Head of caudate nucleus (tissue), 42 donors: Measurements from ENCODE around the gene FDX2.
A peak's percentile ranks its signal among the peaks of the same experiment; 100 is the strongest.

Source experiments
- DNase-seq, 42 donors: peaks; one replicate each; pipeline versions ENCODE4 v3.0.0 to v3.0.0-alpha.2; 2020 to 2021; ENCODE audit warnings: mixed read lengths in 7 of 42
- intact Hi-C: fragments of 100-400 bp; cut with DNase I; formaldehyde crosslinking; loops from one replicate; pipeline ENCODE4 v1.15.0; 2022

FDX2 gene

GRCh38 chr19:10270180-10270615 lies 45.6 kb downstream of the FDX2 start:
- intact Hi-C loops = no loop called here
- DNase-seq = peak in 33 of 42 donors; percentile 17 to 74 (median 46)

GRCh38 chr19:10269333-10270179 lies 46.3 kb downstream of the FDX2 start:
- intact Hi-C loops = loop anchor here (2.0 kb wide), 1 partner anchor 119 kb away; no protein-coding TSS in a partner anchor

GRCh38 chr19:10268071-10268470 lies 47.7 kb downstream of the FDX2 start:
- intact Hi-C loops = loop anchor here (2.0 kb wide), 1 partner anchor 121 kb away; no protein-coding TSS in a partner anchor
- no peak for DNase-seq

More at GRCh38 chr19:10269333-10270179, 46.3 kb downstream of the FDX2 start:
- DNase-seq = peak; percentile 64 to 93 (median 84)

GRCh38 chr19:10266706-10267105 lies 49.1 kb downstream of the FDX2 start:
- intact Hi-C loops = no loop called here
- DNase-seq = no peak

GRCh38 chr19:10262771-10263170 lies 53.0 kb downstream of the FDX2 start:
- intact Hi-C loops = no loop called here
- DNase-seq = no peak

- DNase-seq = peak; percentile 40 to 93 (median 76)
- intact Hi-C loops = no loop called here
Measured at GRCh38 chr19:10260141-10260584, 55.7 kb downstream of the FDX2 start.
